Brain pericyte (primary cell): ENCODE measurements around the gene ABCA3.

ENCODE experiments used
- DNase-seq: peaks from one replicate; pipeline ENCODE4 v3.0.0-alpha.2; 2012; ENCODE audit warnings: low read depth, low spot score

The ABCA3 gene

GRCh38 chr16:2235695-2236336 is 104.7 kb downstream of the ABCA3 start:
- DNase-seq, result no peak

- no peak for DNase-seq
These were observed 105.3 kb downstream of the ABCA3 start for GRCh38 chr16:2235234-2235651.

GRCh38 chr16:2234813-2235170 is 105.7 kb downstream of the ABCA3 start:
- DNase-seq, result no peak

GRCh38 chr16:2233872-2234812 is 106.4 kb downstream of the ABCA3 start:
- no peak for DNase-seq

GRCh38 chr16:2233046-2233775 is 107.3 kb downstream of the ABCA3 start:
- DNase-seq, result no peak

GRCh38 chr16:2232094-2232990 is 108.2 kb downstream of the ABCA3 start:
- no peak for DNase-seq

GRCh38 chr16:2231016-2231931 is 109.3 kb downstream of the ABCA3 start:
- DNase-seq, result no peak

- DNase-seq, result no peak
These were observed 110.2 kb downstream of the ABCA3 start for GRCh38 chr16:2230376-2230775.

GRCh38 chr16:2229632-2230250 is 110.8 kb downstream of the ABCA3 start:
- DNase-seq, result no peak

- no peak for DNase-seq
These were observed 111.4 kb downstream of the ABCA3 start for GRCh38 chr16:2229091-2229490.

- no peak for DNase-seq
These were observed 112.2 kb downstream of the ABCA3 start for GRCh38 chr16:2228161-2228824.

GRCh38 chr16:2226918-2227317 is 113.6 kb downstream of the ABCA3 start:
- DNase-seq, result no peak

- DNase-seq, result no peak
These were observed 114.2 kb downstream of the ABCA3 start for GRCh38 chr16:2226245-2226793.
